ENCODE data around the gene CCNY.

Gene CCNY

GRCh38 chr10:35463105-35463867 is 127.0 kb downstream of the CCNY start:
- Histone ChIP-seq H3K4me1 (ENCODE audit: control insufficient read depth, low read length) (peaks cover 6% of the 10 kb centered on the region; the same call in 1 of the 2 replicates), H3K79me2 (ENCODE audit: control insufficient read depth, low read length) (peaks cover 82% of the 10 kb centered on the region), H4K20me1 (ENCODE audit: control insufficient read depth, insufficient read depth, low read depth, low read length) (peaks cover 7% of the 10 kb centered on the region; the same call in 1 of the 2 replicates)

GRCh38 chr10:35463878-35464277 is 127.6 kb downstream of the CCNY start:
- H3K4me1 ChIP-seq (ENCODE audit: control insufficient read depth, low read length): peaks cover 6% of the 10 kb centered on the region; the same call in 1 of the 2 replicates
- TF ChIP-seq EZH2phosphoT487 (IDR thresholded peaks at IDR 0.05; ENCODE audit: borderline replicate concordance, low read length): no peak
- TF ChIP-seq, protein P1, sequence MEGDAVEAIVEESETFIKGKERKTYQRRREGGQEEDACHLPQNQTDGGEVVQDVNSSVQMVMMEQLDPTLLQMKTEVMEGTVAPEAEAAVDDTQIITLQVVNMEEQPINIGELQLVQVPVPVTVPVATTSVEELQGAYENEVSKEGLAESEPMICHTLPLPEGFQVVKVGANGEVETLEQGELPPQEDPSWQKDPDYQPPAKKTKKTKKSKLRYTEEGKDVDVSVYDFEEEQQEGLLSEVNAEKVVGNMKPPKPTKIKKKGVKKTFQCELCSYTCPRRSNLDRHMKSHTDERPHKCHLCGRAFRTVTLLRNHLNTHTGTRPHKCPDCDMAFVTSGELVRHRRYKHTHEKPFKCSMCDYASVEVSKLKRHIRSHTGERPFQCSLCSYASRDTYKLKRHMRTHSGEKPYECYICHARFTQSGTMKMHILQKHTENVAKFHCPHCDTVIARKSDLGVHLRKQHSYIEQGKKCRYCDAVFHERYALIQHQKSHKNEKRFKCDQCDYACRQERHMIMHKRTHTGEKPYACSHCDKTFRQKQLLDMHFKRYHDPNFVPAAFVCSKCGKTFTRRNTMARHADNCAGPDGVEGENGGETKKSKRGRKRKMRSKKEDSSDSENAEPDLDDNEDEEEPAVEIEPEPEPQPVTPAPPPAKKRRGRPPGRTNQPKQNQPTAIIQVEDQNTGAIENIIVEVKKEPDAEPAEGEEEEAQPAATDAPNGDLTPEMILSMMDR (IDR thresholded peaks at IDR 0.05; ENCODE audit: low read depth, low read length, poor library complexity, severe bottlenecking): no peak
- no peaks in the 10 kb centered on the region for H3K36me3 ChIP-seq (ENCODE audit: control insufficient read depth, low read length)
- no peaks in the 10 kb centered on the region for H3F3A ChIP-seq (ENCODE audit: control insufficient read depth, insufficient read depth)
- no peak overlapping the region for H3K4me3 ChIP-seq (ENCODE audit: low read length)
- H3K27ac ChIP-seq (ENCODE audit: low read depth, low read length): no peak overlapping the region
- peaks cover 82% of the 10 kb centered on the region for H3K79me2 ChIP-seq (ENCODE audit: control insufficient read depth, low read length)
- no peaks in the 10 kb centered on the region for H3K9me2 ChIP-seq (replicated peaks; ENCODE audit: control insufficient read depth, low read length)
- peaks cover 7% of the 10 kb centered on the region; the same call in 1 of the 2 replicates for H4K20me1 ChIP-seq (ENCODE audit: control insufficient read depth, insufficient read depth, low read depth, low read length)
- no peaks in the 10 kb centered on the region for H3K27me3 ChIP-seq (ENCODE audit: control insufficient read depth, low read length)
- no peak overlapping the region for H3K4me2 ChIP-seq (ENCODE audit: low read length)
- H3K9me3 ChIP-seq (ENCODE audit: control insufficient read depth, insufficient read depth, low read length): no peaks in the 10 kb centered on the region

More at GRCh38 chr10:35463105-35463867, 127.0 kb downstream of the CCNY start:
- no peaks in the 10 kb centered on the region for H3K27me3 ChIP-seq (ENCODE audit: control insufficient read depth, low read length)
- no peak overlapping the region for H3K4me3 ChIP-seq (ENCODE audit: low read length)
- H3F3A ChIP-seq (ENCODE audit: control insufficient read depth, insufficient read depth): no peaks in the 10 kb centered on the region
- no peaks in the 10 kb centered on the region for H3K9me2 ChIP-seq (replicated peaks; ENCODE audit: control insufficient read depth, low read length)
- TF ChIP-seq EZH2phosphoT487 (IDR thresholded peaks at IDR 0.05; ENCODE audit: borderline replicate concordance, low read length): no peak
- TF ChIP-seq, protein P1 (IDR thresholded peaks at IDR 0.05; ENCODE audit: low read depth, low read length, poor library complexity, severe bottlenecking): no peak
- no peaks in the 10 kb centered on the region for H3K9me3 ChIP-seq (ENCODE audit: control insufficient read depth, insufficient read depth, low read length)
- H3K4me2 ChIP-seq (ENCODE audit: low read length): no peak overlapping the region
- H3K36me3 ChIP-seq (ENCODE audit: control insufficient read depth, low read length): no peaks in the 10 kb centered on the region
- no peak overlapping the region for H3K27ac ChIP-seq (ENCODE audit: low read depth, low read length)

DNA sequence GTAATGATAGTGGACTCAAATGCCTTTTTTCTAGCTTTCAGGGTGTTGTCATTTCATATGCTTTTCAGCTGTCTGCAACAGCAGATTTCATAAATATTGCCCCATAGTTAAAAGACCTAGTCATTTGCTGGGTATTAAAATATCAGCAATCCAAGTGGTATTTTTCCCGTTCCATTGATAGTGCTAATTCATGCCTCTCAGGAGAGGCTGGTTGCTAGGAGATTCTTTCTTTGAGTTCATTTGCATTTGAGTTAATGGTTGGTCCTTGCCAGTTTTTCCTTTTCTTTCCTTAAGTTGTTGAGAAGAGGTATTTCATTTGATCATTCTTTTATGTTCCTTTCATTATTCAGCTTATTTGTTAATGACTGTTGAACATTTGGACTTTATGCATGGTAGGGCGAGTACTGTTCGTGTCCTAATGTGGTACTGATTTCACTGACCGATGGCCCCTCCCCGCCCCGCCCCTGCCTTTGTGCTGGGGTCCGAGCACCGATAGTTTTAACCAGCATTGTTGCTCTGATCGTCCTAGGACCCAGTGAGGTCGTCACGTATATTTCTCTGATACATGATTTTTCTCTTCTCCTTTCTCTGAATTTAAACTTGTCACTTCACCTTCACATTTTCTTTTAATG is 128.6 kb downstream of the CCNY start:
- no peak for TF ChIP-seq EZH2phosphoT487 (IDR thresholded peaks at IDR 0.05; ENCODE audit: borderline replicate concordance, low read length)
- TF ChIP-seq, protein P1 (IDR thresholded peaks at IDR 0.05; ENCODE audit: low read depth, low read length, poor library complexity, severe bottlenecking): no peak
- Histone ChIP-seq H3K36me3 (ENCODE audit: control insufficient read depth, low read length) (no peaks in the 10 kb centered on the region), H3K79me2 (ENCODE audit: control insufficient read depth, low read length) (peaks cover 78% of the 10 kb centered on the region), H3K4me2 (ENCODE audit: low read length) (no peak overlapping the region), H3F3A (ENCODE audit: control insufficient read depth, insufficient read depth) (no peaks in the 10 kb centered on the region), H3K27ac (ENCODE audit: low read depth, low read length) (no peak overlapping the region), H4K20me1 (ENCODE audit: control insufficient read depth, insufficient read depth, low read depth, low read length) (peaks cover 7% of the 10 kb centered on the region; the same call in 1 of the 2 replicates), H3K9me2 (replicated peaks; ENCODE audit: control insufficient read depth, low read length) (no peaks in the 10 kb centered on the region), H3K4me1 (ENCODE audit: control insufficient read depth, low read length) (peaks cover 6% of the 10 kb centered on the region; the same call in 1 of the 2 replicates), H3K9me3 (ENCODE audit: control insufficient read depth, insufficient read depth, low read length) (no peaks in the 10 kb centered on the region), H3K4me3 (ENCODE audit: low read length) (no peak overlapping the region), H3K27me3 (ENCODE audit: control insufficient read depth, low read length) (no peaks in the 10 kb centered on the region)

All from DOHH2 (cell line).